ENCODE results near the gene AIFM2.

DNA sequence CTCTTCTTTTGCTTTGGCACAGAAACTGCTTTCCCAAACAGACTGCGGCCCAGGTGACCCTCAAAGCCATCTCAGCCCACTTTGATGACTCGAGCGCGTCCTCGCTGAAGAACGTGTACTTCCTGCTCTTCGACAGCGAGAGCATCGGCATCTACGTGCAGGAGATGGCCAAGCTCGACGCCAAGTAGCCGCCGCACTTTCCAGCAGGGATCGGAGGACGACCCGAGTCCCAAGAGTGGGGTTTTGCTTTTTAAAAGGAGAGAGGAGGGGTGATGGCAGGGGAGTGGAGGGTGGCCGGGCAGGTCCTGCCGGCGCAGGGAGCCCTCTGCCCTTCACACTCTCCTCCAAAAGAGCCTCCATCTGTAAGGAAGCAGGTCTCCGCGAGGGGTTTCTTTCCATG, 21.1 kb downstream of the AIFM2 start:
- TF ChIP-seq, protein P1, sequence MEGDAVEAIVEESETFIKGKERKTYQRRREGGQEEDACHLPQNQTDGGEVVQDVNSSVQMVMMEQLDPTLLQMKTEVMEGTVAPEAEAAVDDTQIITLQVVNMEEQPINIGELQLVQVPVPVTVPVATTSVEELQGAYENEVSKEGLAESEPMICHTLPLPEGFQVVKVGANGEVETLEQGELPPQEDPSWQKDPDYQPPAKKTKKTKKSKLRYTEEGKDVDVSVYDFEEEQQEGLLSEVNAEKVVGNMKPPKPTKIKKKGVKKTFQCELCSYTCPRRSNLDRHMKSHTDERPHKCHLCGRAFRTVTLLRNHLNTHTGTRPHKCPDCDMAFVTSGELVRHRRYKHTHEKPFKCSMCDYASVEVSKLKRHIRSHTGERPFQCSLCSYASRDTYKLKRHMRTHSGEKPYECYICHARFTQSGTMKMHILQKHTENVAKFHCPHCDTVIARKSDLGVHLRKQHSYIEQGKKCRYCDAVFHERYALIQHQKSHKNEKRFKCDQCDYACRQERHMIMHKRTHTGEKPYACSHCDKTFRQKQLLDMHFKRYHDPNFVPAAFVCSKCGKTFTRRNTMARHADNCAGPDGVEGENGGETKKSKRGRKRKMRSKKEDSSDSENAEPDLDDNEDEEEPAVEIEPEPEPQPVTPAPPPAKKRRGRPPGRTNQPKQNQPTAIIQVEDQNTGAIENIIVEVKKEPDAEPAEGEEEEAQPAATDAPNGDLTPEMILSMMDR (conservative IDR thresholded peaks at IDR 0.05 in 1 of 2, IDR thresholded peaks at IDR 0.05 in 1 of 2; ENCODE audit: low read depth in 1 of 2, low read length in 2 of 2): no peak
- no peak for TF ChIP-seq EZH2 (IDR thresholded peaks at IDR 0.05; ENCODE audit: low read length, missing control alignments)
